ENCODE data around the gene SYN1. TPM values are rescaled to one million over a fixed set of nuclear protein-coding genes. Genes with fewer than 3 reads are reported as not detected.

Gene SYN1
- not detected in 2 replicates for polyA plus RNA-seq (2011; rRNA removed)
- polyA plus RNA-seq (2012; cell fraction: cytosol; rRNA removed) = 0.01 TPM in 2 replicates
- 0.01 TPM in 1 of 2 replicates, not detected in the other for polyA plus RNA-seq (2012; cell fraction: nucleus; rRNA removed)
- polyA plus RNA-seq (2017; fragmentation: RNase III; extraction: RNeasy Plus Mini Kit Qiagen cat#74134 plus additional on column Dnase treatment) = 0.05 to 0.21 TPM (median 0.14 TPM) in 3 replicates
- polyA minus RNA-seq (2011; rRNA and poly(A)+ RNA removed) = not detected in 2 replicates

DNA sequence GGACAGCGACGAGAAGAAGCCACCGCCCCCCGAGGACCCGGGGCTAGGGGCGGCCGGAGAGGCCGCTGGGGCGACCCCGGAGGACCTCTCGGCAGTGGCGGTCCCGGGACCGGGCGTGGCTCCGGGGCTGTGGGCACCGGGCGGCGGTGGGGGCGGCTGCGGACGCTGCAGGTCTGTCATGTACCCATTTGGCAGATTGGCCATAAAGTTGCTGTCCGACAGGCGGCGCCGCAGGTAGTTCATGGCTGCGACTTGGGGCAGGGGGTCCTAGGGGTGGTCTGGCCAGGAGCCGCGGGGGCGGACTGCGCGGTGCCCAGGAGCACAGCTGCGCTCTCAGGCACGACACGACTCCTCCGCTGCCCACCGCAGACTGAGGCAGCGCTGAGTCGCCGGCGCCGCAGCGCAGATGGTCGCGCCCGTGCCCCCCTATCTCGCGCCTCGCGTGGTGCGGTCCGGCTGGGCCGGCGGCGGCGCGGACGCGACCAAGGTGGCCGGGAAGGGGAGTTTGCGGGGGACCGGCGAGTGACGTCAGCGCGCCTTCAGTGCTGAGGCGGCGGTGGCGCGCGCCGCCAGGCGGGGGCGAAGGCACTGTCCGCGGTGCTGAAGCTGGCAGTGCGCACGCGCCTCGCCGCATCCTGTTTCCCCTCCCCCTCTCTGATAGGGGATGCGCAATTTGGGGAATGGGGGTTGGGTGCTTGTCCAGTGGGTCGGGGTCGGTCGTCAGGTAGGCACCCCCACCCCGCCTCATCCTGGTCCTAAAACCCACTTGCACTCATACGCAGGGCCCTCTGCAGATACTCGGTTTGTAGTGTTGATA lies at the start of gene SYN1:
Gene SYN1, minus strand, starts transcription at position 372 of the 817 bp plus-strand sequence. Its CDS starts 129 bp downstream, at position 243.
- POLR2A ChIA-PET = no interaction called here
- TF ChIP-seq NFE2L2 (conservative IDR thresholded peaks at IDR 0.05; ENCODE audit: low read length) (no peak), RCOR1 (IDR thresholded peaks at IDR 0.05; ENCODE audit: low read depth, low read length) (no peak), POLR2A (IDR thresholded peaks at IDR 0.05; ENCODE audit: low read length) (no peak), GATA3 (IDR thresholded peaks at IDR 0.05; ENCODE audit: borderline replicate concordance) (no peak; the same call in 1 of the 2 replicates), CHD2 (IDR thresholded peaks at IDR 0.05; ENCODE audit: low read length, partially characterized antibody) (no peak), FOSB (CRISPR knock-in tag; IDR thresholded peaks at IDR 0.05) (no peak), RNF2 (IDR thresholded peaks at IDR 0.05; ENCODE audit: borderline replicate concordance, low read depth) (no peak), JUN (IDR thresholded peaks at IDR 0.05) (0 out of 5 replicates have a peak, but pooled peaks of 1 of the 2 experiments have one; percentile 22), FOSL2 (IDR thresholded peaks at IDR 0.05) (no peak), FOSL2 (CRISPR knock-in tag; IDR thresholded peaks at IDR 0.05) (peak; percentile 52), SMC3 (IDR thresholded peaks at IDR 0.05) (no peak), TP53 (CRISPR knock-in tag; IDR thresholded peaks at IDR 0.05) (no peak), HOXB13 (CRISPR knock-in tag; IDR thresholded peaks at IDR 0.05; ENCODE audit: low read depth) (no peak; the same call in 1 of the 2 replicates), CHD4 (IDR thresholded peaks at IDR 0.05; ENCODE audit: borderline replicate concordance) (no peak), CBX2 (IDR thresholded peaks at IDR 0.05; ENCODE audit: borderline replicate concordance, low read depth) (no peak), TFCP2L1 (CRISPR knock-in tag; IDR thresholded peaks at IDR 0.05) (no peak), JUNB (IDR thresholded peaks at IDR 0.05) (no peak), MAZ (IDR thresholded peaks at IDR 0.05; ENCODE audit: borderline replicate concordance, low read depth, low read length) (no peak), POLR2AphosphoS2 (conservative IDR thresholded peaks at IDR 0.05; ENCODE audit: low read length) (no peak), ESRRA (IDR thresholded peaks at IDR 0.05; ENCODE audit: borderline replicate concordance, low read length) (no peak), HDAC2 (IDR thresholded peaks at IDR 0.05) (no peak), CEBPB (IDR thresholded peaks at IDR 0.05) (no peak), EHF (CRISPR knock-in tag; IDR thresholded peaks at IDR 0.05) (no peak)
- TF ChIP-seq, protein P1, sequence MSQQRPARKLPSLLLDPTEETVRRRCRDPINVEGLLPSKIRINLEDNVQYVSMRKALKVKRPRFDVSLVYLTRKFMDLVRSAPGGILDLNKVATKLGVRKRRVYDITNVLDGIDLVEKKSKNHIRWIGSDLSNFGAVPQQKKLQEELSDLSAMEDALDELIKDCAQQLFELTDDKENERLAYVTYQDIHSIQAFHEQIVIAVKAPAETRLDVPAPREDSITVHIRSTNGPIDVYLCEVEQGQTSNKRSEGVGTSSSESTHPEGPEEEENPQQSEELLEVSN (IDR thresholded peaks at IDR 0.05; ENCODE audit: borderline replicate concordance, low read depth) = no peak
- TF ChIP-seq, protein P2, sequence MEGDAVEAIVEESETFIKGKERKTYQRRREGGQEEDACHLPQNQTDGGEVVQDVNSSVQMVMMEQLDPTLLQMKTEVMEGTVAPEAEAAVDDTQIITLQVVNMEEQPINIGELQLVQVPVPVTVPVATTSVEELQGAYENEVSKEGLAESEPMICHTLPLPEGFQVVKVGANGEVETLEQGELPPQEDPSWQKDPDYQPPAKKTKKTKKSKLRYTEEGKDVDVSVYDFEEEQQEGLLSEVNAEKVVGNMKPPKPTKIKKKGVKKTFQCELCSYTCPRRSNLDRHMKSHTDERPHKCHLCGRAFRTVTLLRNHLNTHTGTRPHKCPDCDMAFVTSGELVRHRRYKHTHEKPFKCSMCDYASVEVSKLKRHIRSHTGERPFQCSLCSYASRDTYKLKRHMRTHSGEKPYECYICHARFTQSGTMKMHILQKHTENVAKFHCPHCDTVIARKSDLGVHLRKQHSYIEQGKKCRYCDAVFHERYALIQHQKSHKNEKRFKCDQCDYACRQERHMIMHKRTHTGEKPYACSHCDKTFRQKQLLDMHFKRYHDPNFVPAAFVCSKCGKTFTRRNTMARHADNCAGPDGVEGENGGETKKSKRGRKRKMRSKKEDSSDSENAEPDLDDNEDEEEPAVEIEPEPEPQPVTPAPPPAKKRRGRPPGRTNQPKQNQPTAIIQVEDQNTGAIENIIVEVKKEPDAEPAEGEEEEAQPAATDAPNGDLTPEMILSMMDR (IDR thresholded peaks at IDR 0.05) = no peak
- TF ChIP-seq, protein P3, sequence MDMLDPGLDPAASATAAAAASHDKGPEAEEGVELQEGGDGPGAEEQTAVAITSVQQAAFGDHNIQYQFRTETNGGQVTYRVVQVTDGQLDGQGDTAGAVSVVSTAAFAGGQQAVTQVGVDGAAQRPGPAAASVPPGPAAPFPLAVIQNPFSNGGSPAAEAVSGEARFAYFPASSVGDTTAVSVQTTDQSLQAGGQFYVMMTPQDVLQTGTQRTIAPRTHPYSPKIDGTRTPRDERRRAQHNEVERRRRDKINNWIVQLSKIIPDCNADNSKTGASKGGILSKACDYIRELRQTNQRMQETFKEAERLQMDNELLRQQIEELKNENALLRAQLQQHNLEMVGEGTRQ (IDR thresholded peaks at IDR 0.05) = no peak
- TF ChIP-seq, protein P4, sequence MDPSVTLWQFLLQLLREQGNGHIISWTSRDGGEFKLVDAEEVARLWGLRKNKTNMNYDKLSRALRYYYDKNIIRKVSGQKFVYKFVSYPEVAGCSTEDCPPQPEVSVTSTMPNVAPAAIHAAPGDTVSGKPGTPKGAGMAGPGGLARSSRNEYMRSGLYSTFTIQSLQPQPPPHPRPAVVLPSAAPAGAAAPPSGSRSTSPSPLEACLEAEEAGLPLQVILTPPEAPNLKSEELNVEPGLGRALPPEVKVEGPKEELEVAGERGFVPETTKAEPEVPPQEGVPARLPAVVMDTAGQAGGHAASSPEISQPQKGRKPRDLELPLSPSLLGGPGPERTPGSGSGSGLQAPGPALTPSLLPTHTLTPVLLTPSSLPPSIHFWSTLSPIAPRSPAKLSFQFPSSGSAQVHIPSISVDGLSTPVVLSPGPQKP (IDR thresholded peaks at IDR 0.05; ENCODE audit: low read depth, low read length) = no peak
- TF ChIP-seq, protein P5, sequence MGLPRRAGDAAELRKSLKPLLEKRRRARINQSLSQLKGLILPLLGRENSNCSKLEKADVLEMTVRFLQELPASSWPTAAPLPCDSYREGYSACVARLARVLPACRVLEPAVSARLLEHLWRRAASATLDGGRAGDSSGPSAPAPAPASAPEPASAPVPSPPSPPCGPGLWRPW (IDR thresholded peaks at IDR 0.05) = no peak
- TF ChIP-seq, protein P6, sequence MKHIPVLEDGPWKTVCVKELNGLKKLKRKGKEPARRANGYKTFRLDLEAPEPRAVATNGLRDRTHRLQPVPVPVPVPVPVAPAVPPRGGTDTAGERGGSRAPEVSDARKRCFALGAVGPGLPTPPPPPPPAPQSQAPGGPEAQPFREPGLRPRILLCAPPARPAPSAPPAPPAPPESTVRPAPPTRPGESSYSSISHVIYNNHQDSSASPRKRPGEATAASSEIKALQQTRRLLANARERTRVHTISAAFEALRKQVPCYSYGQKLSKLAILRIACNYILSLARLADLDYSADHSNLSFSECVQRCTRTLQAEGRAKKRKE (CRISPR knock-in tag; IDR thresholded peaks at IDR 0.05; ENCODE audit: low read depth) = no peak
- TF ChIP-seq, protein P7, sequence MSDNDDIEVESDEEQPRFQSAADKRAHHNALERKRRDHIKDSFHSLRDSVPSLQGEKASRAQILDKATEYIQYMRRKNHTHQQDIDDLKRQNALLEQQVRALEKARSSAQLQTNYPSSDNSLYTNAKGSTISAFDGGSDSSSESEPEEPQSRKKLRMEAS (IDR thresholded peaks at IDR 0.05) = peak; percentile 68
- TF ChIP-seq, protein P8, sequence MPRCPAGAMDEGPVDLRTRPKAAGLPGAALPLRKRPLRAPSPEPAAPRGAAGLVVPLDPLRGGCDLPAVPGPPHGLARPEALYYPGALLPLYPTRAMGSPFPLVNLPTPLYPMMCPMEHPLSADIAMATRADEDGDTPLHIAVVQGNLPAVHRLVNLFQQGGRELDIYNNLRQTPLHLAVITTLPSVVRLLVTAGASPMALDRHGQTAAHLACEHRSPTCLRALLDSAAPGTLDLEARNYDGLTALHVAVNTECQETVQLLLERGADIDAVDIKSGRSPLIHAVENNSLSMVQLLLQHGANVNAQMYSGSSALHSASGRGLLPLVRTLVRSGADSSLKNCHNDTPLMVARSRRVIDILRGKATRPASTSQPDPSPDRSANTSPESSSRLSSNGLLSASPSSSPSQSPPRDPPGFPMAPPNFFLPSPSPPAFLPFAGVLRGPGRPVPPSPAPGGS (IDR thresholded peaks at IDR 0.05) = no peak
- TF ChIP-seq, protein P9, sequence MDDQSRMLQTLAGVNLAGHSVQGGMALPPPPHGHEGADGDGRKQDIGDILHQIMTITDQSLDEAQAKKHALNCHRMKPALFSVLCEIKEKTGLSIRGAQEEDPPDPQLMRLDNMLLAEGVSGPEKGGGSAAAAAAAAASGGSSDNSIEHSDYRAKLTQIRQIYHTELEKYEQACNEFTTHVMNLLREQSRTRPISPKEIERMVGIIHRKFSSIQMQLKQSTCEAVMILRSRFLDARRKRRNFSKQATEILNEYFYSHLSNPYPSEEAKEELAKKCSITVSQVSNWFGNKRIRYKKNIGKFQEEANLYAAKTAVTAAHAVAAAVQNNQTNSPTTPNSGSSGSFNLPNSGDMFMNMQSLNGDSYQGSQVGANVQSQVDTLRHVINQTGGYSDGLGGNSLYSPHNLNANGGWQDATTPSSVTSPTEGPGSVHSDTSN (IDR thresholded peaks at IDR 0.05) = no peak

More for the DNA sequence above, at the start of gene SYN1:
- H3K27ac ChIP-seq = no peak within 1 kb of the TSS
- DNase-seq (ENCODE audit: low read depth in 1 of 2, low spot score in 1 of 2) = peak; percentile 64 to 76
- H3K4me2 ChIP-seq = peak within 1 kb of the TSS; percentile 70
- no peak for FAIRE-seq
- no peaks in the 10 kb centered on the region for H3K9me3 ChIP-seq
- CTCF ChIA-PET = interaction anchor here (1.3 kb wide), 1 partner anchor 9 kb away, joined by 3 read pairs; no protein-coding TSS in a partner anchor
- no peaks in the 10 kb centered on the region for H3K4me1 ChIP-seq
- WGBS (ENCODE audit: missing lambda C conversion rate) = 100% methylated on average over 1 of the region's 88 CpGs
- ATAC-seq = peak; percentile 52 to 76; a peak in 5 of 6 replicates
- H3K4me3 ChIP-seq = peak within 1 kb of the TSS; percentile 33

Data from A549 (cell line).